ENCODE measurements around the gene VPS13D.

VPS13D gene

DNA sequence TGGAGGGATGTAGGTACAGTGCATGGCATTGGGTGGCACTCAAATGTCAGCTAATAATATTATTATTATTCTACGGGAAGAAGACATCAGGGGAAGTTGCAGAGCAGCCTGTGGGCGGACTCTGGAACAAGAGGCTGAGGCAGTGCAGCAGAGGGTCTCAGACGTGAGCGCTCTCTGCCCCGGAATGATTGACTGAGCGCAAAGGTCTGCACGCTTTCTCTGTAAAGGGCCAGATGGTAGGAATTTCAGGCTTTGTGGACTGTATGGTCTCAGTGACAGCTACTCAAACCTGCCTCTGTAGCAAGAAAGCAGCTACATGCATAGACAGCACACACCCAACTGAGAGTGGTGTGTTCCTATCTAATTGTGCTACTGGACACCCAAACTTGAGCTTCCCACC is 29.6 kb upstream of the VPS13D start:
- TF ChIP-seq, protein P1, sequence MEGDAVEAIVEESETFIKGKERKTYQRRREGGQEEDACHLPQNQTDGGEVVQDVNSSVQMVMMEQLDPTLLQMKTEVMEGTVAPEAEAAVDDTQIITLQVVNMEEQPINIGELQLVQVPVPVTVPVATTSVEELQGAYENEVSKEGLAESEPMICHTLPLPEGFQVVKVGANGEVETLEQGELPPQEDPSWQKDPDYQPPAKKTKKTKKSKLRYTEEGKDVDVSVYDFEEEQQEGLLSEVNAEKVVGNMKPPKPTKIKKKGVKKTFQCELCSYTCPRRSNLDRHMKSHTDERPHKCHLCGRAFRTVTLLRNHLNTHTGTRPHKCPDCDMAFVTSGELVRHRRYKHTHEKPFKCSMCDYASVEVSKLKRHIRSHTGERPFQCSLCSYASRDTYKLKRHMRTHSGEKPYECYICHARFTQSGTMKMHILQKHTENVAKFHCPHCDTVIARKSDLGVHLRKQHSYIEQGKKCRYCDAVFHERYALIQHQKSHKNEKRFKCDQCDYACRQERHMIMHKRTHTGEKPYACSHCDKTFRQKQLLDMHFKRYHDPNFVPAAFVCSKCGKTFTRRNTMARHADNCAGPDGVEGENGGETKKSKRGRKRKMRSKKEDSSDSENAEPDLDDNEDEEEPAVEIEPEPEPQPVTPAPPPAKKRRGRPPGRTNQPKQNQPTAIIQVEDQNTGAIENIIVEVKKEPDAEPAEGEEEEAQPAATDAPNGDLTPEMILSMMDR (IDR thresholded peaks at IDR 0.05; ENCODE audit: low read depth, low read length): no peak
- no peak overlapping the region for H3K4me3 ChIP-seq (ENCODE audit: low read depth, low read length)
- DNase-seq (ENCODE audit: low read depth, low spot score): no peak
- in situ Hi-C loops (cut with HindIII; ENCODE audit: low sequenced_read_pairs): no loop called here

DNA sequence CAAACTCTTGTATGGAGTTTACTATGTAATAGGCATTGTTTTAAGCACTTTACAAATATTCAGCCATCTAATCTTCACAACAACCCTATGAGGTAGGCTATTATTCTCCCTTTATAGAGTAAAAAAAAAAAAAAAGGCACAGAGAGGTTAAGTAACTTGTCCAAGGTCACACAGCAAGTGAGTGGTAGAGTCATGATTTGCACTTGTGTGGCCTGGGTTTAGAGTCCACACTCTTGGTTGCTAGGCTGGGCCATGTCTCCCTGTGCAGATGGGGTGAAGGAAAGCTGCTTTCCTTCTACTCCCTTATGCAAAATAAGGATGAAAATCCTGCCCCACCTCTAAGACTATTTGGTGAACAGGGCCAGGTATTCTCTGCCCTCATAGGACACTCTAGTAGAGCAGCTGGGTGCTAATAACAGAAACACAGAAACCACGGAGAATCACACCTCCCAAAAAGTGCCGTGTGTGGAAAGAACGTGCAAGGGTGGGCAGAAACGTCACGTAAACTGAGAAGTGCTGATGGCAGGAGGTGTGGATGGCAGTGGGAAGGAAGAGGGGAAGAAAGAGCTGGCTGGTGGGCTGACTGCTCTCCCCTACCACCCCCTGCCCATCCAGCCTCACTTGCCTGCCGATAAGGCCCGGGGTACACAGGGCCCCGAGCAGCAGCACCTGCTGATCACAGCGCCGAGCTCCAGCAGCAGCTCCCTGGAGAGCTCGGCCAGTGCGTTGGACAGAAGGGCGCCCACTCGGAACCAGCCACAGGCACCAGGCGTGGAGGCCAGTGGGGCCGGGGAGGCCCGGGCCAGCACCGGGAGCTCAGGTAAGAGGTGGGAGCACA is 28.3 kb upstream of the VPS13D start:
- in situ Hi-C loops (cut with HindIII; ENCODE audit: low sequenced_read_pairs): no loop called here
- no peak for DNase-seq (ENCODE audit: low read depth, low spot score)
- H3K4me3 ChIP-seq (ENCODE audit: low read depth, low read length): no peak overlapping the region

DNA sequence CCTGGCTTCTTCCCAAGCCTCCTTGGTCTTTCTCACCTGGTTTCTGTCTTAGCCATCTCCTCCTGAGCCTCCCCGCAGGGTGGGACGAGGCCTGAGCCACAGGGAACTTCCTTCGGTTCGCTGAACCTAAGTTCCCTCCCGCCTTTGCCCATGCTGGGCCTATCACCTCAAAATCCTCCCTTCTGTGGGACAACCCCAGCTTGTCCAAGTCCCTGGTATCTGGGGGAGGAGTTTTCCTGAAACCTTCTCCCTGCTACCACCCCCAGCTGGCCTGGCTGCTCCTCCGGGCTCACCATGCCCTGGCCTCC is 27.7 kb upstream of the VPS13D start:
- in situ Hi-C loops (cut with HindIII; ENCODE audit: low sequenced_read_pairs): no loop called here

More for the DNA sequence above, 28.3 kb upstream of the VPS13D start:
- TF ChIP-seq, protein P1 (IDR thresholded peaks at IDR 0.05; ENCODE audit: low read depth, low read length): no peak

DNA sequence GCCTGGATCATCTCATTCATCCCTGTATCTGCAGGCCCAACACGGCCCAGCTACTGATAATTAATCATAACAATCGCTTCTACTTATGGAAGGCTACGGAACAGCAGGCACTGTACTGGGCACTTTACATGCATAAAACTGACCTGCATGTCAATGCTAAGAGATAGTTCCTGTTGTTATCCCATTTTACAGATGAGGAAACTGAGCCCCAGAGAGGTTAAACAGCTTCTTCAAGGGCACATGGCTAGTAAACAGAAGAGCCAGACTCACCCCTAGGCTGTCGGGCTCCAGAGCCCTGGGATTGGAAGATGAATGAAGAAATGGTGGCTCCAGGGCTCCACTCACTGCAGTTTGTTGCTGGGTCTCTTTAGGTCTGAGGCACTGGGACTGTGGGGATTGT is 27.3 kb upstream of the VPS13D start:
- DNase-seq (ENCODE audit: low read depth, low spot score): no peak
- TF ChIP-seq, protein P1 (IDR thresholded peaks at IDR 0.05; ENCODE audit: low read depth, low read length): no peak
- no peak overlapping the region for H3K4me3 ChIP-seq (ENCODE audit: low read depth, low read length)
- in situ Hi-C loops (cut with HindIII; ENCODE audit: low sequenced_read_pairs): no loop called here

More for the DNA sequence above, 27.7 kb upstream of the VPS13D start:
- TF ChIP-seq, protein P1 (IDR thresholded peaks at IDR 0.05; ENCODE audit: low read depth, low read length): no peak
- H3K4me3 ChIP-seq (ENCODE audit: low read depth, low read length): no peak overlapping the region
- DNase-seq (ENCODE audit: low read depth, low spot score): no peak

DNA sequence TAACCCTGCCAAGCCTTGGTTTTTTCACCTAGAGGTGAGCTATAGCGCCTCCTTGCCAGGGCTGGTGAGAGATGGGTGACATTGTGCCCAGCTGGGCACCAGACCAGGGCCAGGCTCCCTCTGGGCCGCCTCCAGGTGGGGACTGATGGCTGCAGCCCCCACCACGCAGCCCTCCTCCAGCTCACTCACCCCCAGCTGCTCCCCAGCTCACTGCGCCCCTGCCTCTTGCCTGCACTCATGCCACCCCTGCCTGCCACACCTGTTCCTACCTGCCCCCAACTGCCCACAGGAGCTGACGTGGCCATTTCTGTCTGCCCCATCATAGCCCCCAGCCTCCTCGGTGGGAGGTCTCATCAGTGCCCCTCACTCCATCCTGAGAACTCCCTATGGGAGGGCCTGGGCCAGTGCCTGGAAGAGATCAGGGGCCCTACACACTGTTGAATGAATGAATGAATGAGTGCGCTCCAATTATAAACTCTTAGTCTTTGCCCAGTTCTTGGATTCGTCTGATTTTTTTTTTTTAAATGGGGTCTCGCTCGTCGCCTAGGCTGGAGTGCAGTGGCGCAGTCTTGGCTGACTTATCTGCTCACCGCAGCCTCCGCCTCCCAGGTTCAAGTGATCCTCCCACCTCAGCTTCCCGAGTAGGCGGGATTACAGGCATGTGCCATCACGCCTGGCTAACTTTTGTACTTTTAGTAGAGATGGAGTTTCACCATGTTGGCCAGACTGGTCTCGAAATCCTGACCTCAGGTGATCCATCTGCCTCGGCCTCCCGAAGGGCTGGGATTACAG is 26.4 kb upstream of the VPS13D start:
- in situ Hi-C loops (cut with HindIII; ENCODE audit: low sequenced_read_pairs): no loop called here
- TF ChIP-seq, protein P1 (IDR thresholded peaks at IDR 0.05; ENCODE audit: low read depth, low read length): no peak
- H3K4me3 ChIP-seq (ENCODE audit: low read depth, low read length): no peak overlapping the region
- DNase-seq (ENCODE audit: low read depth, low spot score): no peak

GRCh38 chr1:12204140-12204539 is 25.7 kb upstream of the VPS13D start:
- no peak overlapping the region for H3K4me3 ChIP-seq (ENCODE audit: low read depth, low read length)
- no peak for DNase-seq (ENCODE audit: low read depth, low spot score)
- in situ Hi-C loops (cut with HindIII; ENCODE audit: low sequenced_read_pairs): no loop called here
- TF ChIP-seq, protein P1 (IDR thresholded peaks at IDR 0.05; ENCODE audit: low read depth, low read length): no peak
